Measurements from ENCODE around the gene TMEM92. TPM values are rescaled to one million over a fixed set of nuclear protein-coding genes. Genes with fewer than 3 reads are reported as not detected.

The TMEM92 gene
- total RNA-seq, 2 experiments from 2014 or later, result not detected

DNA sequence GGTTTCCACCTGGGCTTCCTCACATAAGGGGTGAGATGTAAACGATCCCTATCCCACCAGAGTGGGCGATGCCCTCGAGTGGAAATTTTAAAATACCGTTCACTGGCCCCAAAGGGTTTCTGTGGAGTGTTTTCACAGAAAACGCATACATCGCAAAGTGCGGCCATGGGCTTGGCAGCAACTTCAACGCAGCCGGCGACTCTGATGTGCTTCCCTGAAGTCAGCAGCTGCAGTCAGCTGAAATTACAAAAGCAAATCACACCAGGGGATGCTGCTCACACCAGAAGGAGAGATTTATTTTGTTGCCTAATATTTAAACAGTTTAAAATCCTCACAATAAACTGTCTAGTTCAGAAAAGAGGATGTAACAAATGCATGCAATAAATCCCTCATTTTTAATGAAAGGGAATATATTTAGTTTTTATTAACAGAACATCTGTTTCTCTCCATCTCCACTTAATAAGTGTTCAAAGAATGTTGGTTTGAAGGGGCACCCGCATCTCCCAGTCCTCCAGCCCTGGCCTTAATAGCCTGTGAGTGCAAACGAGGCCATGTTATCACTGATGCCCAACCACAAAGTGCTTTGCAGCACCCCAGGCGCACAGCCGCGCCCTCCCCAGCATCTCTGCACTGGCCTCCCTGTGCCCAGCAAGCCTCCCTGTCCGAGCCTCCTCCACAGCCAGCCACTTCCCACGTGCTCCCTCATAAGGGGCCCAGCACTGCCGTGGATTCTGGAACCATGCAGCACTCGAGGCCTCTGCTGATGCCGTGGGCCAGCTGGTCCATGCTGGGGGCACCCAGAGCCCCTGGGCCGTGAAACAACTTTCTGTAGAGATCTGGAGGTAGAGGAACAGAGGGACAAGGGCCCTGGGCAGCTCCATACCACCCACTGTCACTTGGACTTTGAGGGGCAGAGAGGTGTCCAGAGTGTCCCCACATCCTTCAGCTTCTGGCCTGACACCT lies 54.4 kb downstream of the TMEM92 start:
- Histone ChIP-seq H3K4me1 (ENCODE audit: insufficient read depth, low read length, poor library complexity, severe bottlenecking) (peaks cover 5% of the 10 kb centered on the region), H3K9me3 (ENCODE audit: low read length) (no peaks in the 10 kb centered on the region), H3K4me2 (ENCODE audit: low read length) (no peak overlapping the region; the same call in 1 of the 2 replicates), H2AFZ (ENCODE audit: low read length) (no peak overlapping the region), H3K27ac (ENCODE audit: low read depth, low read length, poor library complexity, severe bottlenecking) (peak overlapping the region; percentile 12), H3K36me3 (ENCODE audit: insufficient read depth, low read length) (no peaks in the 10 kb centered on the region), H3K79me2 (ENCODE audit: insufficient read depth, low read depth, low read length) (no peaks in the 10 kb centered on the region), H4K20me1 (ENCODE audit: insufficient read depth, low read length) (no peaks in the 10 kb centered on the region), H3K9me2 (ENCODE audit: insufficient read depth, low read length) (no peaks in the 10 kb centered on the region), H3K4me3 (ENCODE audit: low read depth, low read length, poor library complexity, severe bottlenecking) (no peak overlapping the region)
- TF ChIP-seq, protein P1, sequence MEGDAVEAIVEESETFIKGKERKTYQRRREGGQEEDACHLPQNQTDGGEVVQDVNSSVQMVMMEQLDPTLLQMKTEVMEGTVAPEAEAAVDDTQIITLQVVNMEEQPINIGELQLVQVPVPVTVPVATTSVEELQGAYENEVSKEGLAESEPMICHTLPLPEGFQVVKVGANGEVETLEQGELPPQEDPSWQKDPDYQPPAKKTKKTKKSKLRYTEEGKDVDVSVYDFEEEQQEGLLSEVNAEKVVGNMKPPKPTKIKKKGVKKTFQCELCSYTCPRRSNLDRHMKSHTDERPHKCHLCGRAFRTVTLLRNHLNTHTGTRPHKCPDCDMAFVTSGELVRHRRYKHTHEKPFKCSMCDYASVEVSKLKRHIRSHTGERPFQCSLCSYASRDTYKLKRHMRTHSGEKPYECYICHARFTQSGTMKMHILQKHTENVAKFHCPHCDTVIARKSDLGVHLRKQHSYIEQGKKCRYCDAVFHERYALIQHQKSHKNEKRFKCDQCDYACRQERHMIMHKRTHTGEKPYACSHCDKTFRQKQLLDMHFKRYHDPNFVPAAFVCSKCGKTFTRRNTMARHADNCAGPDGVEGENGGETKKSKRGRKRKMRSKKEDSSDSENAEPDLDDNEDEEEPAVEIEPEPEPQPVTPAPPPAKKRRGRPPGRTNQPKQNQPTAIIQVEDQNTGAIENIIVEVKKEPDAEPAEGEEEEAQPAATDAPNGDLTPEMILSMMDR (conservative IDR thresholded peaks at IDR 0.05; ENCODE audit: low read length), result no peak
- TF ChIP-seq EZH2phosphoT487 (IDR thresholded peaks at IDR 0.05; ENCODE audit: borderline replicate concordance, low read depth, low read length), result no peak
- no peak for DNase-seq (ENCODE audit: low spot score)
- intact Hi-C loops (cut with micrococcal nuclease; ENCODE audit: unreplicated experiment), result no loop called here
- CTCF ChIA-PET (ENCODE audit: unreplicated experiment), result no interaction called here
- POLR2A ChIA-PET, result no interaction called here
- BruUV-seq (replicated peaks), result no TSS peak

GRCh38 chr17:50329716-50330115 lies 55.5 kb downstream of the TMEM92 start:
- DNase-seq (ENCODE audit: low spot score), result no peak
- Histone ChIP-seq H3K4me1 (ENCODE audit: insufficient read depth, low read length, poor library complexity, severe bottlenecking) (peaks cover 5% of the 10 kb centered on the region), H3K4me3 (ENCODE audit: low read depth, low read length, poor library complexity, severe bottlenecking) (no peak overlapping the region), H2AFZ (ENCODE audit: low read length) (no peak overlapping the region), H3K36me3 (ENCODE audit: insufficient read depth, low read length) (no peaks in the 10 kb centered on the region), H3K27ac (ENCODE audit: low read depth, low read length, poor library complexity, severe bottlenecking) (no peak overlapping the region), H3K4me2 (ENCODE audit: low read length) (no peak overlapping the region), H3K9me3 (ENCODE audit: low read length) (no peaks in the 10 kb centered on the region), H3K79me2 (ENCODE audit: insufficient read depth, low read depth, low read length) (no peaks in the 10 kb centered on the region), H3K9me2 (ENCODE audit: insufficient read depth, low read length) (no peaks in the 10 kb centered on the region), H4K20me1 (ENCODE audit: insufficient read depth, low read length) (no peaks in the 10 kb centered on the region)
- intact Hi-C loops (cut with micrococcal nuclease; ENCODE audit: unreplicated experiment), result no loop called here
- TF ChIP-seq EZH2phosphoT487 (IDR thresholded peaks at IDR 0.05; ENCODE audit: borderline replicate concordance, low read depth, low read length), result no peak
- TF ChIP-seq, protein P1 (conservative IDR thresholded peaks at IDR 0.05; ENCODE audit: low read length), result no peak
- ChIA-PET CTCF (ENCODE audit: unreplicated experiment) (no interaction called here), POLR2A (no interaction called here)
- BruUV-seq (replicated peaks), result no TSS peak

- H3K4me2 ChIP-seq (ENCODE audit: low read length), result no peak overlapping the region
- no peaks in the 10 kb centered on the region for H3K9me2 ChIP-seq (ENCODE audit: insufficient read depth, low read length)
- TF ChIP-seq, protein P1 (conservative IDR thresholded peaks at IDR 0.05; ENCODE audit: low read length), result no peak
- TF ChIP-seq EZH2phosphoT487 (IDR thresholded peaks at IDR 0.05; ENCODE audit: borderline replicate concordance, low read depth, low read length), result no peak
- H3K9me3 ChIP-seq (ENCODE audit: low read length), result no peaks in the 10 kb centered on the region
- no peaks in the 10 kb centered on the region for H3K79me2 ChIP-seq (ENCODE audit: insufficient read depth, low read depth, low read length)
- H3K4me1 ChIP-seq (ENCODE audit: insufficient read depth, low read length, poor library complexity, severe bottlenecking), result peaks cover 5% of the 10 kb centered on the region
- no peak overlapping the region for H3K27ac ChIP-seq (ENCODE audit: low read depth, low read length, poor library complexity, severe bottlenecking)
- CTCF ChIA-PET (ENCODE audit: unreplicated experiment), result no interaction called here
- POLR2A ChIA-PET, result no interaction called here
- H3K4me3 ChIP-seq (ENCODE audit: low read depth, low read length, poor library complexity, severe bottlenecking), result no peak overlapping the region
- no peak overlapping the region for H2AFZ ChIP-seq (ENCODE audit: low read length)
- H3K36me3 ChIP-seq (ENCODE audit: insufficient read depth, low read length), result no peaks in the 10 kb centered on the region
- no peak for DNase-seq (ENCODE audit: low spot score)
- H4K20me1 ChIP-seq (ENCODE audit: insufficient read depth, low read length), result no peaks in the 10 kb centered on the region
- intact Hi-C loops (cut with micrococcal nuclease; ENCODE audit: unreplicated experiment), result no loop called here
- no TSS peak for BruUV-seq (replicated peaks)
Observed at GRCh38 chr17:50330151-50330775, 56.0 kb downstream of the TMEM92 start.

Data from OCI-LY7 (cell line).